PC-9 (cell line): Measurements from ENCODE around the gene MAML3. TPM values are rescaled to one million over a fixed set of nuclear protein-coding genes. Genes with fewer than 3 reads are reported as not detected.

Experiments
- BruUV-seq: library from RNA; stranded (reverse); fragments of 400-500 nt; replicated peaks from 2 replicates; lab custom pipeline; 2021; lab: Mats Ljungman, UMichigan
- CTCF ChIA-PET: fragments of 300-600 bp; sonication (Branson Sonifier 250); formaldehyde crosslinking; loops from one replicate; lab custom pipeline; 2022; ENCODE audit warnings: antibody characterized with exemption; lab: Charles Lee
- POLR2A ChIA-PET: fragments of 300-600 bp; sonication (Branson Sonifier 250); formaldehyde crosslinking; loops from one replicate; lab custom pipeline; 2022; ENCODE audit warnings: antibody characterized with exemption; ENCODE audit not compliant: unreplicated experiment; lab: Charles Lee
- DNase-seq, 2 experiments: peaks; one replicate each; pipeline versions ENCODE4 v3.0.0 to v3.0.0-alpha.2; 2015 to 2022; ENCODE audit warnings: mixed read lengths in 1 of 2
- H2AFZ ChIP-seq: fragments of 200-600 bp; sonication (generic); 2 replicates; pipeline ENCODE4 v1.8.1; 2017; ENCODE audit warnings: antibody characterized with exemption
- H3F3A ChIP-seq: fragments of 200-600 bp; sonication (generic); 2 replicates; pipeline ENCODE4 v1.8.1; 2017; ENCODE audit warnings: antibody characterized with exemption, mild to moderate bottlenecking, low read depth; ENCODE audit not compliant: insufficient read depth
- H3K27ac ChIP-seq: fragments of 200-600 bp; sonication (generic); 2 replicates; pipeline ENCODE4 v1.6.1; 2016; ENCODE audit warnings: mixed run types
- H3K27me3 ChIP-seq: fragments of 200-600 bp; sonication (generic); 2 replicates; pipeline ENCODE4 v1.6.1; 2016; ENCODE audit warnings: low read depth, mixed run types; ENCODE audit not compliant: insufficient read depth
- H3K36me3 ChIP-seq: fragments of 200-600 bp; sonication (generic); 2 replicates; pipeline ENCODE4 v1.6.1; 2016; ENCODE audit warnings: low read depth, mixed run types
- H3K4me1 ChIP-seq: fragments of 200-600 bp; sonication (generic); replicated peaks from 2 replicates; pipeline ENCODE4 v1.6.1; 2016; ENCODE audit warnings: mixed run types; ENCODE audit not compliant: insufficient read depth
- H3K4me2 ChIP-seq: fragments of 200-600 bp; sonication (generic); 2 replicates; pipeline ENCODE4 v1.6.1; 2017; ENCODE audit warnings: mixed run types
- H3K4me3 ChIP-seq: fragments of 200-600 bp; sonication (generic); 2 replicates; pipeline ENCODE4 v1.6.1; 2016; ENCODE audit warnings: mixed run types
- H3K79me2 ChIP-seq: fragments of 200-600 bp; sonication (generic); 2 replicates; pipeline ENCODE4 v1.6.1; 2017; ENCODE audit warnings: low read depth, mixed run types
- H3K9me2 ChIP-seq: fragments of 200-600 bp; sonication (generic); 2 replicates; pipeline ENCODE4 v1.8.1; 2017; ENCODE audit warnings: mild to moderate bottlenecking; ENCODE audit not compliant: insufficient read depth
- H3K9me3 ChIP-seq: fragments of 200-600 bp; sonication (generic); 2 replicates; pipeline ENCODE4 v1.8.1; 2016; ENCODE audit warnings: low read depth; ENCODE audit not compliant: insufficient read depth
- H4K20me1 ChIP-seq: fragments of 200-600 bp; sonication (generic); 2 replicates; pipeline ENCODE4 v1.8.1; 2017; ENCODE audit not compliant: insufficient read depth
- CTCF ChIP-seq: fragments of 200-600 bp; sonication (generic); conservative IDR thresholded peaks from 2 replicates; pipeline ENCODE4 v1.6.1; 2017; ENCODE audit warnings: mixed run types, antibody characterized with exemption, mild to moderate bottlenecking, moderate library complexity
- EZH2 ChIP-seq: fragments of 200-600 bp; sonication (generic); IDR thresholded peaks from 2 replicates; pipeline ENCODE4 v1.8.0; 2017; ENCODE audit warnings: antibody characterized with exemption, low read depth
- intact Hi-C: fragments of 100-400 bp; cut with micrococcal nuclease; formaldehyde crosslinking; loops from one replicate; pipeline ENCODE4 v1.10.0; 2022; ENCODE audit not compliant: unreplicated experiment
- total RNA-seq: library from RNA; stranded (reverse); gene quantifications from 2 replicates; pipeline ENCODE4 v1.2.3, GENCODE V29; 2021

Gene MAML3
- total RNA-seq, 1 experiment from 2014 or later, result 15.2 TPM

- Histone ChIP-seq H3K36me3 (peaks cover 4% of the 10 kb centered on the region; the same call in 1 of the 2 replicates), H3K4me3 (no peak overlapping the region), H3K27me3 (no peaks in the 10 kb centered on the region), H2AFZ (no peak overlapping the region), H3K9me2 (no peaks in the 10 kb centered on the region), H3K27ac (no peak overlapping the region), H3K4me2 (no peak overlapping the region), H3F3A (peaks cover 12% of the 10 kb centered on the region; the same call in 1 of the 2 replicates), H3K79me2 (peaks cover 44% of the 10 kb centered on the region), H3K9me3 (no peaks in the 10 kb centered on the region), H4K20me1 (no peaks in the 10 kb centered on the region), H3K4me1 (peaks cover 43% of the 10 kb centered on the region)
- no peak for TF ChIP-seq CTCF
- TF ChIP-seq EZH2, result no peak
- POLR2A ChIA-PET, result interaction anchor here (0.7 kb wide), 1 partner anchor 20 kb away, joined by 11 read pairs; no protein-coding TSS in a partner anchor
- no peak for DNase-seq
- intact Hi-C loops, result no loop called here
- no TSS peak for BruUV-seq
- CTCF ChIA-PET, result no interaction called here
These were observed 88.6 kb downstream of the MAML3 start for GRCh38 chr4:140065393-140065792.

- TF ChIP-seq EZH2, result no peak
- TF ChIP-seq CTCF, result no peak
- Histone ChIP-seq H3K79me2 (peaks cover 44% of the 10 kb centered on the region), H2AFZ (no peak overlapping the region), H3K9me2 (no peaks in the 10 kb centered on the region), H3K36me3 (no peaks in the 10 kb centered on the region; the same call in 1 of the 2 replicates), H3K4me3 (no peak overlapping the region), H4K20me1 (no peaks in the 10 kb centered on the region), H3K4me1 (peaks cover 42% of the 10 kb centered on the region), H3K4me2 (no peak overlapping the region), H3K27ac (peak overlapping the region; percentile 37), H3K27me3 (no peaks in the 10 kb centered on the region), H3K9me3 (no peaks in the 10 kb centered on the region), H3F3A (peaks cover 18% of the 10 kb centered on the region; the same call in 1 of the 2 replicates)
- ChIA-PET CTCF (no interaction called here), POLR2A (interaction anchor here (0.5 kb wide), 1 partner anchor 1041 kb away, joined by 10 read pairs; no protein-coding TSS in a partner anchor)
- intact Hi-C loops, result no loop called here
- DNase-seq, result no peak
- BruUV-seq, result no TSS peak
These were observed 92.2 kb downstream of the MAML3 start for GRCh38 chr4:140061659-140062289.

GRCh38 chr4:140061194-140061593 is 92.8 kb downstream of the MAML3 start:
- Histone ChIP-seq H4K20me1 (no peaks in the 10 kb centered on the region), H3K27ac (peak overlapping the region; percentile 37), H3K4me1 (peaks cover 38% of the 10 kb centered on the region), H3K9me3 (no peaks in the 10 kb centered on the region), H3K4me3 (no peak overlapping the region), H3F3A (peaks cover 18% of the 10 kb centered on the region; the same call in 1 of the 2 replicates), H3K36me3 (no peaks in the 10 kb centered on the region; the same call in 1 of the 2 replicates), H3K79me2 (peaks cover 43% of the 10 kb centered on the region), H3K27me3 (no peaks in the 10 kb centered on the region), H3K9me2 (no peaks in the 10 kb centered on the region), H3K4me2 (0 out of 2 replicates have a peak overlapping the region, but pooled peaks have one; percentile 13), H2AFZ (no peak overlapping the region)
- ChIA-PET CTCF (no interaction called here), POLR2A (interaction anchor here (0.5 kb wide), 1 partner anchor 1040 kb away, joined by 10 read pairs; no protein-coding TSS in a partner anchor)
- TF ChIP-seq EZH2 (no peak), CTCF (no peak)
- BruUV-seq, result no TSS peak
- DNase-seq, result no peak
- intact Hi-C loops, result no loop called here
